Liver (tissue), 9 donors: Measurements from ENCODE around the gene GLRX. TPM values are rescaled to one million over a fixed set of nuclear protein-coding genes. Genes with fewer than 3 reads are reported as not detected.

ENCODE experiments used
- DNase-seq: peaks from one replicate; pipeline ENCODE4 v3.0.0-alpha.2; 2017; ENCODE audit warnings: low spot score
- H3K27ac ChIP-seq, 2 donors: one replicate each; pipeline ENCODE4 v1.7.0; 2013; ENCODE audit warnings: inconsistent platforms in 2 of 2, low read length in 2 of 2, control low read depth in 1 of 2, low read depth in 1 of 2, mild to moderate bottlenecking in 1 of 2
- H3K27me3 ChIP-seq, 4 donors: one replicate each; pipeline versions ENCODE4 v1.6.1 to v1.7.0; 2013; ENCODE audit warnings: low read length in 3 of 4, inconsistent platforms in 1 of 4, mild to moderate bottlenecking in 1 of 4, moderate library complexity in 1 of 4; ENCODE audit not compliant: control insufficient read depth in 4 of 4, insufficient read depth in 4 of 4
- H3K36me3 ChIP-seq, 4 donors: one replicate each; pipeline versions ENCODE4 v1.6.1 to v1.7.0; 2013; ENCODE audit warnings: low read length in 3 of 4, mild to moderate bottlenecking in 3 of 4, low read depth in 1 of 4, moderate library complexity in 1 of 4; ENCODE audit not compliant: control insufficient read depth in 4 of 4, insufficient read depth in 3 of 4
- H3K4me1 ChIP-seq, 4 donors: one replicate each; pipeline versions ENCODE4 v1.6.1 to v1.7.0; 2013; ENCODE audit warnings: low read length in 3 of 4, mild to moderate bottlenecking in 3 of 4, moderate library complexity in 1 of 4; ENCODE audit not compliant: control insufficient read depth in 4 of 4, insufficient read depth in 4 of 4
- H3K4me3 ChIP-seq, 3 donors: one replicate each; pipeline versions ENCODE4 v1.6.1 to v1.7.0; 2013; ENCODE audit warnings: low read length in 3 of 3, control low read depth in 1 of 3, low read depth in 1 of 3, mild to moderate bottlenecking in 1 of 3
- H3K9ac ChIP-seq, 2 donors: one replicate each; pipeline ENCODE4 v1.7.0; 2013; ENCODE audit warnings: low read length in 2 of 2, mild to moderate bottlenecking in 2 of 2, moderate library complexity in 2 of 2, control low read depth in 1 of 2, low read depth in 1 of 2
- H3K9me3 ChIP-seq, 4 donors: one replicate each; pipeline versions ENCODE4 v1.6.1 to v1.7.0; 2013; ENCODE audit warnings: low read length in 3 of 4; ENCODE audit not compliant: control insufficient read depth in 4 of 4
- ATF3 ChIP-seq: IDR thresholded peaks from 2 replicates; pipeline ENCODE4 v1.6.1; 2016; ENCODE audit warnings: antibody characterized with exemption
- CTCF ChIP-seq: fragments of 150-350 bp; IDR thresholded peaks from 2 replicates; pipeline ENCODE4 v1.5.1; 2017; ENCODE audit warnings: improper control_type of control experiment, low read depth, low read length; ENCODE audit not compliant: missing input control
- EGR1 ChIP-seq, 2 donors: IDR thresholded peaks; 2 replicates each; pipeline ENCODE4 v1.6.1; 2016 to 2018; ENCODE audit warnings: antibody characterized with exemption in 2 of 2, low read depth in 2 of 2
- FOXA1 ChIP-seq: IDR thresholded peaks from 2 replicates; pipeline ENCODE4 v1.6.1; 2016; ENCODE audit warnings: antibody characterized with exemption
- FOXA2 ChIP-seq: IDR thresholded peaks from 2 replicates; pipeline ENCODE4 v1.6.1; 2016; ENCODE audit warnings: antibody characterized with exemption
- GABPA ChIP-seq, 2 donors: IDR thresholded peaks in 1 of 2; conservative IDR thresholded peaks in 1 of 2; 2 replicates each; pipeline ENCODE4 v1.6.1; 2016; ENCODE audit warnings: antibody characterized with exemption in 2 of 2, mild to moderate bottlenecking in 1 of 2, moderate library complexity in 1 of 2
- HNF4A ChIP-seq, 2 donors: conservative IDR thresholded peaks; 2 replicates each; pipeline ENCODE4 v1.6.1; 2016; ENCODE audit warnings: antibody characterized with exemption in 2 of 2, mild to moderate bottlenecking in 2 of 2
- HNF4G ChIP-seq: IDR thresholded peaks from 2 replicates; pipeline ENCODE4 v1.6.1; 2016; ENCODE audit warnings: antibody characterized with exemption
- JUND ChIP-seq, 2 donors: IDR thresholded peaks; 2 replicates each; pipeline ENCODE4 v1.6.1; 2016; ENCODE audit warnings: antibody characterized with exemption in 2 of 2
- MAX ChIP-seq: IDR thresholded peaks from 2 replicates; pipeline ENCODE4 v1.6.1; 2016; ENCODE audit warnings: antibody characterized with exemption
- NR2F2 ChIP-seq: IDR thresholded peaks from 2 replicates; pipeline ENCODE4 v1.6.1; 2016; ENCODE audit warnings: antibody characterized with exemption
- RAD21 ChIP-seq, 2 donors: IDR thresholded peaks; 2 replicates each; pipeline ENCODE4 v1.6.1; 2016; ENCODE audit warnings: antibody characterized with exemption in 2 of 2, mild to moderate bottlenecking in 2 of 2
- REST ChIP-seq: IDR thresholded peaks from 2 replicates; pipeline ENCODE4 v1.6.1; 2016; ENCODE audit warnings: antibody characterized with exemption, mild to moderate bottlenecking
- RXRA ChIP-seq, 2 donors: IDR thresholded peaks; 2 replicates each; pipeline ENCODE4 v1.6.1; 2017 to 2018; ENCODE audit warnings: antibody characterized with exemption in 2 of 2, mild to moderate bottlenecking in 1 of 2
- SP1 ChIP-seq: IDR thresholded peaks from 2 replicates; pipeline ENCODE4 v1.6.1; 2018; ENCODE audit warnings: antibody characterized with exemption, mild to moderate bottlenecking
- TAF1 ChIP-seq: conservative IDR thresholded peaks from 2 replicates; pipeline ENCODE4 v1.6.1; 2016; ENCODE audit warnings: antibody characterized with exemption, mild to moderate bottlenecking
- YY1 ChIP-seq: IDR thresholded peaks from 2 replicates; pipeline ENCODE4 v1.6.1; 2016; ENCODE audit warnings: antibody characterized with exemption, mild to moderate bottlenecking
- ZBTB33 ChIP-seq: IDR thresholded peaks from 2 replicates; pipeline ENCODE4 v1.6.1; 2016; ENCODE audit warnings: antibody characterized with exemption
- WGBS: extraction: QIAGEN DNeasy Blood & Tissue Kit; methylation state at CpG from one replicate; pipeline ENCODE4 v1.1.7; 2013; 5-methylcytosine and 5-hydroxymethylcytosine counted together
- polyA plus RNA-seq, 2 donors: library from polyadenylated mRNA; stranded (reverse) in 1 of 2; unstranded in 1 of 2; fragments of 200-250 nt in 1 of 2; fragments of >200 nt in 1 of 2; fragmentation: Nextera tagmentation in 1 of 2; extraction: Ambion mirVana in 1 of 2; gene quantifications; one replicate each; pipeline versions ENCODE4 v1.2.1 to v1.2.3, GENCODE V29; 2013 to 2015
- total RNA-seq, 2 donors: library from RNA; depleted of rRNA; stranded (reverse); fragments of >200 nt; gene quantifications; one replicate each; pipeline ENCODE4 v1.2.3, GENCODE V29; 2014
- donor health status: healthy.
- donor health status: healthy.
- donor health status: healthy.
- donor health status: healthy.
- donor health status: healthy.

The GLRX gene
- total and polyA plus RNA-seq, 4 donors, result 48.2 to 187 (median 107) TPM

GRCh38 chr5:95817430-95817829, 5.1 kb downstream of the GLRX start:
- no peak for DNase-seq
- peaks cover 3 to 35% (median 26%) of the 10 kb centered on the region in 4 donors for H3K36me3 ChIP-seq
- H3K27ac ChIP-seq, result no peak overlapping the region

More at GRCh38 chr5:95817430-95817829, 5.1 kb downstream of the GLRX start:
- H3K9ac ChIP-seq, result no peak overlapping the region
- peaks cover 5 to 47% (median 33%) of the 10 kb centered on the region in 4 donors for H3K4me1 ChIP-seq
- no peak for TF ChIP-seq ATF3
- TF ChIP-seq SP1, result no peak
- no peak for TF ChIP-seq FOXA2
- TF ChIP-seq FOXA1, result no peak
- no peak for TF ChIP-seq CTCF
- no peak for TF ChIP-seq REST
- TF ChIP-seq GABPA (IDR thresholded peaks at IDR 0.05 in 1 of 2, conservative IDR thresholded peaks at IDR 0.05 in 1 of 2), result no peak
- TF ChIP-seq HNF4G, result no peak
- no peak for TF ChIP-seq TAF1
- no peak for TF ChIP-seq YY1
- no peak for TF ChIP-seq HNF4A (conservative IDR thresholded peaks at IDR 0.05)
- TF ChIP-seq NR2F2, result no peak
- no peak for TF ChIP-seq RXRA (IDR thresholded peaks at IDR 0.05)
- no peak for TF ChIP-seq EGR1 (IDR thresholded peaks at IDR 0.05; ENCODE audit: low read depth in 2 of 2)
- no peak for TF ChIP-seq RAD21 (IDR thresholded peaks at IDR 0.05)
- no peak for TF ChIP-seq JUND (IDR thresholded peaks at IDR 0.05)
- no peak for TF ChIP-seq ZBTB33
- TF ChIP-seq MAX, result no peak
- H3K27me3 ChIP-seq, result no peaks in the 10 kb centered on the region
- no peak overlapping the region for H3K4me3 ChIP-seq
- no peaks in the 10 kb centered on the region for H3K9me3 ChIP-seq
- WGBS, result 67% methylated on average over 12 of the region's 12 CpGs
